Brain pericyte (primary cell): Measurements from ENCODE around the gene RAP1GAP2.
"Not testable (repeated sequence)": the region's sequence is repeated elsewhere in the genome, so short reads cannot be mapped to it uniquely, and the experiment has no call there.

ENCODE experiments used
- DNase-seq: peaks from one replicate; pipeline ENCODE4 v3.0.0-alpha.2; 2012; ENCODE audit warnings: low read depth, low spot score

The RAP1GAP2 gene

DNA sequence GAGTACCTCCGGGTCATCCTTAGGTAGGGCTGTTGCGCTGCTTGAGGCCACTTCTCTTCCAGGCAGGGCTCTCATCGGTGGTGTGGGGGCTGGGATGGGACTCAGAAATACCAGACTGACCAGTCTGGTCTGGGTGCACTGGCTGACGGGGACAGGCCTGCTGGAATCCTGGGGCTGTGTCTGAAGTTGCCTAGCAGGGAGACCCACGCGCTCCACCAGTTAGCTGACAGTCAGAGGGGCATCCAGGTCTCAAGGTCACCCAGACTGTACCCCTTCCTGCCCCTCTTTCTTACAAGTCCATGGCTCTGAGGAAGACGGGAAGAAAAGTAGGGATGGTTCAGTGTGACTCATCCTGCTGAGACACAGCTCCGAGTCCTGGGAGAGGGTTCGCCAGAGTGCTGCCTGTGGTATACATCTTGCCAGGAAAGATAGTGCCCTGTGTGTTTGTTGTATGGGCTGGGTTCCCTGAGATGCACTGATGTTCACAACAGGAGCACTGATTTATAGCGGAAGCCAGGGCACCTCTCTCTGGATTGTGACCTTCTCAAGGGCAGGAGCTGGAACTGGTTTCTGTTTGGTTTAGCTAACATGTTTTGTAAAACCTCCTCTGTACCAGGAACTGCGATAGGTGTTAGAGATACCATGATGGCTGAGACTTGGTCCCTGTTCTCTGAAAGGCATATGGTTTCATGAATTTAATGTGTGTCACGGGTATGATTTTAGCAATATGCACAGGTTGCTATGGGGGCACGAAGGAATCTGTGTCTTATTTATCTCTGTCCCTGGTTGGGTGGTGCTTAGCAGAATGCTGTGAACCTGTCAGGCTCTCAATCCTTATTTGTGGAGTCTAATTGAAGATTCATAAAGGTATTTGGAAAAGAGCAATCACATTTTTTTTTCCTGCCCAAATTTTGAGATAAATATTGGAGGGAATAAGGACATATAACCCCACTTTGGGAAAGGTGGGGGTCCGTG lies 169.7 kb downstream of the RAP1GAP2 start:
- no peak for DNase-seq

DNA sequence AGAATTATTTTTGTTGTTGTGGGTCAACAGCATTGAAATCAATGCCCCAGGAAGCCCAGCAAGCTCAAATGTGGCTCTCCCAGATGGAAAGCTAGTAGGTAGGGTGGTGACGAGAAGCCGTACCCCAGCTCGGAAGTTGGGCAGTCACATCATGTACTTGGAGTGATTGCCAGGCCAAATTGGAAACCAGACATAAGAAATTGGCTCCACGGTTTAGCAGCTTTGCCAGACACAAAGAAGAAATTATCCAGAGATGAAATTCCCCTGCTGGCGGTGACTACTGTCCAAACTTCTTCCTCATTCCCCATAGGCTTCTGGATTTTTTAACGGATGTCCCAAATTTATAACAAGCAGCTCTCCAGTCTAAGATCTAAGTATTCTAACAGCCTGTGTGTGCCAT lies 171.3 kb downstream of the RAP1GAP2 start:
- DNase-seq, result no peak

DNA sequence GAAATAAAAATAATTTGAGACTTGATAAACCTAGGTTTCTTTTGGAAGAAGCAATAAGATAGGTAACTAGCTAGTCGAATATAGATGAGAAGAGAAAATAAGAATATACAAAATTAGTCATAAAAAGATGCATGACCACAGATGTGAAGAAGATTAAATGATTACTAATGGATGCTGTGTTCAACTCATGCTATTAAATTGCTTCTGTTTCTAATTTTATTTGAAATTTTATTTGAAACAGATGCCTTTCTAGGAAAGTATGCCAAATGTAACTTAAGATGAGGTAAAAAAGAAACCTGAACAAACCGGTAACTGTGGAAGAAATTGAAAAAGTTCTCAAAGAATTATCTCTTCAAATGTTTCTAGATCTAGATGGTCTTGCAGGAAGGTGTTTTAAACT lies 175.6 kb downstream of the RAP1GAP2 start:
- DNase-seq, result no peak

DNA sequence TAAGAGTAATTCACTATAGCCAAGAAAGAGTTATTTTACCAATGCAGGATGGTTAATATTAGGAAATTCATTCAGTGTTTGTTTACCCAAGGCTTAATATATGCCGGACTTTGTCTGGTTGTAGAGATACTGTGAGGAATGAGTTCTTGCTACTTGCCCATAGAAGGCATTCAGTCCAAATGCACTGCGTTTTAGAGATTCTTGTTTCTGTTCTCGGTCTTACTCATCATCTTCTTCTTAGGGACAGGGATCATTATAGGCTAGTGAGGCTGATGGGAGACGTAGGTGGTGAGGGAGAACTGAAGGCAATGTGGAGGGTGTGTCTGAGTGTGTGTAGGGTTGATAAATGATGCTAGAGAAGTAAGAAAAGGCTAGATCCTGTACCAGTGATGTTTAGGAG lies 176.5 kb downstream of the RAP1GAP2 start:
- DNase-seq, result no peak

DNA sequence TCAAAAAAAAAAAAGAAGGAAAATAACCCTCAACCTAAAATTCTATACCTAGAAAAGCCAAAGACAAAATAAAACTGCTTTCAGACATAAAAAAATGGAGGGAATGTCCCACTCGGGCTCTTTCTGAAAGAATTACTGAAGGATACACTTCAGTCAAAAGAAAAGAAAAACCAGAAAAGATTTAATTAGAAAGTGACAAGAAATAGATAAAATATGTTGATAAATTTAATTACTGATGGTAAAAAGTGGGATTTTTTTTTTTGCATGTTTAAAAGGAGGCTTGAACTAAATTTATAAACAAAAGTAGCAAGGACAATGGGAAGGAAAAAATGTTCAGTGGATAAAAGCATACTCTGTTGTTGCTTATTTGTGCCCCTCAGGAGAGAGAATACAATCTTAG lies 178.1 kb downstream of the RAP1GAP2 start:
- no peak for DNase-seq

DNA sequence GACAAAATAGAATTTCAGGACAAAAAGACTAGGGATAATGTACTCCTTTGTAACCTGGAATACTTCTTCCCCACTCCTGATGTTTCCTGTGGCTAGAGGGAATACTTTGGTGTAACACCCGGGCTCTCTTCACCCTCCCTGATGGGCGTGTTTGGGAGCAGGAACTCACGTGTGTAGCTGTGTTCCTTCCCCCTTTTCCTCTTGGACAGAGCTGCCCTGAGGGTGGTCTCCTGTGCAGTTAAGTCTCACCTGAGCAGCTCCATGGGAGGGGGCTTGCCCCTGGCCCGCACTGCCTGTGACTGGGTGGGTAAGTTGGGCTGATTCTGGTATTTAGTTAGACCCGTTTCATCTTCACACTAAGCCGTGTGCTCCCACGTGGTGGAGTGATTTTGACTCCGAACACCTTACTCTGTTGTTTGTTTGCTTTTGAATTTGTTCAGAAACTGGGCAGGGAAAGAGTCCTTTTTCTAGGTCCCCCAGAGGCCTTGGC lies 179.3 kb downstream of the RAP1GAP2 start:
- DNase-seq, result no peak

DNA sequence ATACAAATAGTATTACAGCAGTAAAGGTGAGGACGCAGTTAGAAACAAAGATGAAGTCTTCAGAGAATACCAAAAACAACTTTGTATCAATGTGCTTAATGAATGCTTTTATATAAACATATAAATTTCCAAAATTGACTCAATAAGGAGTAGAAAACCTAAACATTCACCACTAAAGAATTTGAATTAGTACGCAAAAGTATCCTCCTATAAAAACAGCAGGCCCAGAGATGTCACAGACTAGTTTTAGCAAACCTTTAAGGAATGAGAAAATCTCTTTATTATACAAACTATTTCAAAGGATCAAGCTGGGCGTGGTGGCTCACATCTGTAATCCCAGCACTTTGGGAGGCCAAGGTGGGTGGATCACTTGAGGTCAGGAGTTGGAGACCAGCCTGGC lies 180.9 kb downstream of the RAP1GAP2 start:
- DNase-seq, result no peak

DNA sequence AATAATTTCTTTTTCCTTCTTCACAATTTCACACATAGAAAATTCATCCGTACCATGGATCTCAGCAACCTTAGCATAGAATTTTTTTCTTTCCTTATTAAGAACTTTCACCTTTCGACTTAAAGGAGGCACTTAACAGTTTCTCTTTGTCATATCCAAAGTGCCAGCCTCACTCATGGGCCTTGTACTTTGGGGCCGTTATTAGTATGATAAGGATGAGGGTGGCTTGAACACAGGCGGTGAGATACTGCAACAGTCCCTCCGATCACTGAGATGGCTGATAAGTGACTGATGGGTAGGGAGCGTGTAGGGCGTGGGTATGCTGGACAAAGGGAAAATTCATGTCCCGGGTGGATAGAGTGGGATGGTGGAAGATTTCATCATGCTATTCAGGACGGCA lies 181.9 kb downstream of the RAP1GAP2 start:
- no peak for DNase-seq

DNA sequence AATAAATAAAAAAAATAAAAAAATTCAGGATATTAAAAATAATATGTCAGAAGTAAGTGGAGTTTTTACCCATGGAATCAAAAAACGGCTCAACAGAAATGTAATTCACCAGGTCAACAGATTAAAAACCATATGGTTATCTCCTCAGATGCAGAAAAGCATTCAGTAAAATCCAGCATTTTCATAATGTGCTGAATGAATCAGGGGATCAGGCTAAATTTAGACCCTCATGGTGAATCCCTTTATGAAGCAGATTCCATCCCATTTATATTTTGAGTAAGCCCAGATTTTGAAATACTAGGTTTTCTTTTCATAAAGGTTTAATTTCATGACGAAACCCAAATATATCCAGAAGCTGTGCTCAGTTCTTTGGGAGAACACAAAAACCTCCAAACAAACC lies 182.8 kb downstream of the RAP1GAP2 start:
- no peak for DNase-seq

DNA sequence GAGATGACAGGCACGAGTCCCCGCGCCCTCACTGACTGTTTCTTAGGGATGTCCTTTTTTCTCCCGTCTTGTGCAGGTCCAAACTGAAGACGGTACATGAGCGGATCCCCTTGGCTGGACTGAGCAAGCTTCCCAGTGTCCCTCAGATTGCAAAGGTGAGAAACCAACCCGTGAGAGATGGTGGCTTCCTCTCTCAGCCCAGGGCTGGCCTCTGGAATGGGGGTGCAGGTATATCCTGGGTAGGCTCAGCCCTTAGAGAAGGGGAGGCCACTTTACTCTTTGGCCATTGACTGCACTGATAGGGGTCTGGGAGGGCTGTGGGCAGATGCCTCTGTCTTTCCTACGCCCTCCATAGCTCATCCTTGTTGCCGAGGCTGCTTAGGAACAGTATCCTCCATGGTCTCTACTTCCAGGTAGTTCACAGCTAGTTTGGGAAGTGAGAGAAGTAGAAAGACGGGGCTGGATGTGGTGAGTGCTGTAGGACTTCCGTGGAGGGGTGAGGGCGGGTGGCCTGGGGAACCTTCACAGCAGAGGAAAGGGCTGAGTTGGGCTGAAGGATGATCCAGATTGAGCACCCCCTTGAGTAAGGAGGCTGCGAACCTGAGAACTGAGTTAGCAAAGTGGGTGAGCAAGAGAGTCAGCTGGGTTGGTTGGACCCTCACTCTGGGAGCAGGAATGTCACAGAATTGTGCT lies 184.1 kb downstream of the RAP1GAP2 start:
- no peak for DNase-seq

DNA sequence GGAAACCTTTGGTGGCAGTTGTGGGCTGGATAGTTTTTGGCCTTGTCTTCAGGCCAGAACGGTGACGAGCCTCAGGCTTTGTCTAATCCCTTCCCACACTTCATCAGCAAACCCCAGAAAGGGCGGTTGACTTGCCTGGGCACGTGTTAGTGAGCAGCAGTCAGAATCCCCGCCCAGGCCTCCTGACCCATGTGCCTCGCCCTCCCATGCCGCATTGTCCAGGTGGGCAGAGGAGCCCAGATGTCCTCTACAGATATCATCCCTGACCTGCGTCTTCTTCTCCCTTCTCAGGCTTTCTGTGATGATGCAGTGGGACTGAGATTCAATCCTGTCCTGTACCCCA lies 184.6 kb downstream of the RAP1GAP2 start:
- DNase-seq, result no peak

DNA sequence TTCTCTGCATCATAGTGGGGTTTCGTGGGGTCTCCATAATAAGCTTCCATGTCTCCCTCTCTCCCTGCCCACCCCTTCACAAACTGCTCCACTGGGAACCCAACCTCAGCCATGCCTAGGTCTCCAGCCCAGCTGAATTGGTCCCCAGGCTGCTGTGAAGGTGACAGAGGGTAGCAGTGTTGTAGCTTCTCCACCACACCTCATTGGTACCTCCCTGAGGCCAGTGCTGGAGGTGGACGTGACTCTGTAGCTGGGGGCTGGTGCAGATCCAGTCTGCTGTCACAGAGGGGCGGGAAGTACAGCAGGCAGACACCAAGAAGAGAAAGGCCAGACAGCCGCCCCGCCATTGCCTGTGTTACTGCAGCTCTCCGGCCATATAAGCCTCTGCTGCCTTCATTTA lies 185.1 kb downstream of the RAP1GAP2 start:
- DNase-seq, result no peak

DNA sequence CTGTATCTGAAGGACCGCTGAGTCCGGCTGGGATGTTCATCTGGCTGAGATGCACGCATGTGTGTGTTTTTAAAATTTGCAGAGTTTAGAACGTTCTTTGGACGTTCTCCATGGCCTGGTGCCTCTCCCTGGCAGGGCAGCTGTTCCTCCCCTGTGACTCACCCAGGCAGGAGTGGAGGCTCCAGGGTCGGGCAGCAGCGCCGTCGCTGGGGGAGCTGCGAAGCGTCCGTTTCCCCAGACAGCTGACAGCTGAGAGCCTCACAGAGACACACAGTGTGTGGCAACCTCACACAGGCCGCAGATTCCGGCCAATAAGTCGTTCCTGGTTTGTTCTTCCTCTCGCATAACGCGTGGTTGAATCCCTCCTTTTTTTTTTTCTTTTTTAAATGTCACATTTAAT lies 186.6 kb downstream of the RAP1GAP2 start:
- no peak for DNase-seq

DNA sequence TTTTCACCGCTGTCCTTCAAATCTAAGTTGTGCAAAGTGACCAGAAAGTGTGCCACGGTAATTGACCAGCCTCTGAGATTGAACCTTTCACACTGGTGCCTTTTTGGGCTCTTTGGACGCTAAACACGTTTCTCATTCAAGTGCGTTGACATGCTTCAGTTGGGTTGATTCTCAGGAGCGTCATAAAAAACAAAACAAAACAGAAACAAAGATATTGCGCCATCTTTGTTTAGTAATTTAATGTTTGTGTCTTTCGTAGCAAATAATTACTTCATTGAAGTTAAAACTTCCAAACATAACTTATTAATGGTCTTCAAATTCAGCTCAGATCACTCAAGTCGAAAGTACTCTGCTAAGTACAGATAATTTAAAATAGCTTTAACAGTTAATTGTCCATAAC lies 187.0 kb downstream of the RAP1GAP2 start:
- DNase-seq, result no peak

DNA sequence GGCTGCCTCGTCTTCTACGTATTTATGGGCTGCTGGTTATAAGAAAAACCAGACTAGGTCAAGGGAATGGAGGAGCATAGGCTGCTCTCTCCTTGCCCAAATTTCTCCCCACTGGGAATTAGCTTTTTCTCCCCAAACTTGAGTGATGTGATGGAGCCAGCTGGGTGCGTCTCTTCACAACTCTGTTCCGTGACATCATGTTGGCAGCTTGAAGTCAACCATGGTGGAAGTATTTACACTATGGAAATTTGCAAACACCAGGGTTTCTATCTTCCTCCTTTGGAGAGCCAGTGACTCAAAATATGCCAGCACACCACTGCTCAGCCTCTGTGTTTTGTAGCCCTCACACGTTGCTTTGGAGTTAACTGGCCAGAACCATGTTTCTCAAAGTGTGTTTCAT lies 189.1 kb downstream of the RAP1GAP2 start:
- no peak for DNase-seq

DNA sequence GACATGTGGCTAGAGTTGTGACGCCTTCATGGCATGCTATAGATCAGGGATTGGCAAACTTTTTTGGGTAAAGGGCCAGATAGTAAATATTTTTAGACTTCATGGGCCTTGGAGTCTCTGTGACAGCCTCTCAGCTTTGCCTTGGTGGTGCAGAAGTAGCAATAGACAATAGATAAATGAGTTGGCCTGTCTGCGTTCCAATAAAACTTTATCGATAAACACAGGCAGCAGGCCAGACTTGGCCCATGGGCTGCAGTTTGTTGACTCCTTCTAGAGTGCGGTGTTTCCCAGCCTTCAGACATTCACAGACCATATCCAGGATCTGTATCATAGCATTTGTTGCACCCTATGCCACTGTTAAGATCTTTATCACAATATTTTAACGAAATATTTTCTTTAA lies 190.7 kb downstream of the RAP1GAP2 start:
- DNase-seq, result no peak

DNA sequence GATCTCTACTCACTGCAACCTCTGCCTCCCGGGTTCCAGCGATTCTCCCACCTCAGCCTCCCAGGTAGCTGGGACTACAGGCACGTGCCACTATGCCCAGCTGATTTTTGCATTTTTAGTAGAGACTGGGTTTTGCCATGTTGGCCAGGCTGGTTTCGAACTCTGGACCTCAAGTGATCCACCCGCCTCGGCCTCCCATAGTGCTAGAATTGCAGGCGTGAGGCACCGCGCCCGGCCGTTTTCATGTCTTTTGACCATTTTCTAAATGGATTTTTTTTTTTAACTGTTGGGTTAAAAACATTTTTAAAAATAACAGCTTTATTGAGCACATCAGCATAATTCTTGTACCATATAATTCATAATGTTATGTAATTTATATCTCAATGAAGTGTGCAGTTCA lies 193.2 kb downstream of the RAP1GAP2 start:
- DNase-seq, result not testable (repeated sequence)

DNA sequence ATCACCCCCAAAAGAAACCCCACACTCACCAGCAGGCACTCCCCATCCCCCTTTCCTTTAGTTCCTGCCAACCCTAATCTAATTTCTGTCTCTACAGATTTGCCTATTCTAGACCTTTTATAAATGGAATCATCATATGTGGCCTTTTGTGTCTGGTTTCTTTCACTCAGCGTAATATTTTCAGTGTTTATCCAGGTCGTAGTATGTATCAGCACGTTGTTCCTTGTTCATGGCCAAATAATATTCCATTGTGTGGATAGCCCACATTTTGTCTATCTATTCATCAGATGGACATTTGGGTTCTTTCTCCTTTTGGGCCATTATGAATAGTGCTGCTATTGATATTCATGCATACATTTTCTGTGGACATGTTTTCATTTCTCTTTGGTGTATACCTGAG lies 193.6 kb downstream of the RAP1GAP2 start:
- DNase-seq, result no peak

DNA sequence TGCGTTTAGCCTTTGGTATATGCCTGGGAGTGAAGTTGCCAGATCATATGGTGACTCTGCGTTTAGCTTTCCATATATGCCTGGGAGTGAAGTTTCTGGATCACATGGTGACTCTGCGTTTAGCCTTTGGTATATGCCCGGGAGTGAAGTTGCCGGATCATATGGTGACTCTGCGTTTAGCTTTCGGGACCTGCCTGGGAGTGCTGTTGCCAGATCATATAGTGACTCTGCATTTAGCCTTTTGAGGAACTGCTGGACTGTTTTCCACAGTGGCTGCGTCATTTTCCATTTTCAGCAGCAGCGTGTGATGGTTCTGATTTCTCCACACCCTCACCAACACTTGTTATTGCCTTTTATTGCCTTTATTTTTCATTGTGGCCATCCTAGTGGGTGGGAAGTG lies 194.2 kb downstream of the RAP1GAP2 start:
- DNase-seq, result no peak

DNA sequence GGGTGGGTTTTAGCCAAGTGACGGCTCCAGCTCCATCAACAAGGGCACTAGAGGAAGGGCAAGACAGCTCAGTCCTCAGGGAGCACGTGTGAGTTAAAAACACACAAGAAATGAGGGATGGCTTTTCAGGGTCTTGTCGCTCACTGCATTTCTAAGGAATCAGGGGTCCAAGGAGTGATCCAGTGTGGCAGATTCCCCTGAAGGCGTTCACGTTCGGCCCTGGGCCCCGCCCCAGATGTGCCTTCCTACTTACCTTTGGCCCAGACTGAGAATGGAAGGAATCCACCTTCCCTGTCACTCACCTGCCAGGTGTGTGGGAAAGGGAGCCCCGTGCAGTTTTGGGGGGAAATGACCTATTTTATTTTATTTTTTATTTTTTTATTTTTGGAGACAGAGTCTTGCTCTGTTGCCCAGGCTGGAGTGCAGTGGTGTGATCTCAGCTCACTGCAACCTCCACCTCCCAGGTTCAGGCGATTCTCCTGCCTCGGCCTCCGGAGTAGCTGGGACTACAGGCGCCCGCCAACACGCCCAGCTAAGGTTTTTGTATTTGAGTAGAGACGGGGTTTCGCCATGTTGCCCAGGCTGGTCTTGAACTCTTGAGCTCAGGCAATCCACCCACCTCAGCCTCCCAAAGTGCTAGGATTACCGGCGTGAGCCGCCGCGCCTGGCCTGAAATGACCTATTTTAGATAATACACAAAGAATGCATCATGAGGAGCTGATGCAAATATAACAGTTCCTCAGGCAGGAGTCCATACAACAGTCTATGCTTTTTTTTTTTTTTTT lies 195.3 kb downstream of the RAP1GAP2 start:
- not testable (repeated sequence) for DNase-seq

DNA sequence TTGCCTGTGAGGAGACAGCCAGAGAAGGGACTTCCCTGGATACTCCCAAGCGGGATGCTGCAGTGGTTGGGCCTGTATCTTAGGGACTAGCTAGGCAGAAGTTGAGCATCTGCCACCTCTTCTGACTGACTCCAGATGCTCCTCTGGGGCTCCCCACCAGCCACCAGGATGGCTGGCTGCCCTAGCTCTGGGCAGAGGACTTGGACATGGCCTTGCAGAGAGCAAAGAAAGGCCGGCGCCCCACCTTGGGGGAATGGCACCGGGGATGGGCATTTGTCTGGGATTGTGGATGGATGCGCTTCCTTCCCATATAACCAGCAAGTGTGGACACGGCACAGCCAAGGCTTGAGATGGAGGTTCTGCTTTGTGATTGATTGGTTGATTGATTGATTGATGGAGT lies 198.2 kb downstream of the RAP1GAP2 start:
- DNase-seq, result no peak

DNA sequence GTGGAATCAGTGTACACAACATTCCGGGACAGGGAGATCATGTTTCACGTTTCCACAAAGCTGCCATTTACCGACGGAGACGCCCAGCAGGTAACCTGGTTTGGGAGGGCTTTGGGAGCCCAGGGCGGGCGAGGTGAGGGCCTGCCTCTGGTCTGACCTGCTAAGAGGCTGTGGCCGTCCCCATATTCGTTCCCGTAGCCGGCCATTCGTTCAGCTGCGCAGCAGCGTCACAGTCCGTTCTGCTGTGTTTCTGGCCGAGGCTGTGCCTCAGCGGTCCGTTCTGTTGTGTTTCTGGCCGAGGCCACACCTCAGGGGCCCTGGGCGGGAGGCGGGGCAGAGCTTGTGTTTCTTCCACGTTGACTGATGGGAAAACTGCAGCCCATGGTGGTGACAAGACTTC lies 199.1 kb downstream of the RAP1GAP2 start:
- DNase-seq, result no peak
